ENCODE measurements around the gene EED.

DNA sequence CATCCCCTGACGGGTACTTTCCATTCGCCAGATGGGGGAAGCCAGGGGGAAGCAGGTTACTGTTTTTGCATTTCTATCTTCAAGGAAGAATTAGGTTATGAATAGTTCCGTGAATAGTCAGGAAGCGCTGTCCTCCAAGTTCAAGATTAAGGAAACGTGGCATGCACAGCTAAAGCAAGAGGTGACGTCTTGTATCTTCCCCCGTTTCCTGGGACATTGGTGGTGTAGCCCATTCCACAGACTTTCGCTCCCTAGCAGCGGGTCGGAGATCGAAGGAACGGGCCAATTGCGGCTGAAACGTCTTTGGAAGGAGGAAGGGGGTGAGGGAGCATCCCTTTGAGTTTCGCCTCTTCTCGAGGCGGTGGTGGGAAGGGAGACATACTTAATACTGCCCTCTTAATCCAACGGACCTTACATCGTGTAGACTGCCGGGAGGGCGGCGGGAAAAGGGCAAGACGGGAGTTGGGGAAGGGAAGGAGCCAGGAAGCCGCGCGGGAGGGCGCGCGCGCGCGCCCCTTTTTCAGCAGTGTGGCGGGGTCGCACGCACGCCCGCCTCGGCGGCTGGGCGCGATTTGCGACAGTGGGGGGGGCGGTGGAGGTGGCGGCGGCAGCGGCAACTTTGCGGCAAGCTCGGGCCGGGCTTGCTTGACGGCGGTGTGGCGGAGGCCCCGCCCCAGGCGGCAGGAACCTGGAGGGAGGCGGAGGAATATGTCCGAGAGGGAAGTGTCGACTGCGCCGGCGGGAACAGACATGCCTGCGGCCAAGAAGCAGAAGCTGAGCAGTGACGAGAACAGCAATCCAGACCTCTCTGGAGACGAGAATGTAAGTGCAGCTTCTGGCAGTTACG is at the start of gene EED:
- TF ChIP-seq, protein P1, sequence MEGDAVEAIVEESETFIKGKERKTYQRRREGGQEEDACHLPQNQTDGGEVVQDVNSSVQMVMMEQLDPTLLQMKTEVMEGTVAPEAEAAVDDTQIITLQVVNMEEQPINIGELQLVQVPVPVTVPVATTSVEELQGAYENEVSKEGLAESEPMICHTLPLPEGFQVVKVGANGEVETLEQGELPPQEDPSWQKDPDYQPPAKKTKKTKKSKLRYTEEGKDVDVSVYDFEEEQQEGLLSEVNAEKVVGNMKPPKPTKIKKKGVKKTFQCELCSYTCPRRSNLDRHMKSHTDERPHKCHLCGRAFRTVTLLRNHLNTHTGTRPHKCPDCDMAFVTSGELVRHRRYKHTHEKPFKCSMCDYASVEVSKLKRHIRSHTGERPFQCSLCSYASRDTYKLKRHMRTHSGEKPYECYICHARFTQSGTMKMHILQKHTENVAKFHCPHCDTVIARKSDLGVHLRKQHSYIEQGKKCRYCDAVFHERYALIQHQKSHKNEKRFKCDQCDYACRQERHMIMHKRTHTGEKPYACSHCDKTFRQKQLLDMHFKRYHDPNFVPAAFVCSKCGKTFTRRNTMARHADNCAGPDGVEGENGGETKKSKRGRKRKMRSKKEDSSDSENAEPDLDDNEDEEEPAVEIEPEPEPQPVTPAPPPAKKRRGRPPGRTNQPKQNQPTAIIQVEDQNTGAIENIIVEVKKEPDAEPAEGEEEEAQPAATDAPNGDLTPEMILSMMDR (IDR thresholded peaks at IDR 0.05), result peak in 1 of 6 experiments; percentile 9
- TF ChIP-seq POLR2A (IDR thresholded peaks at IDR 0.05), result peak; percentile 8 to 70

Data from thyroid gland (tissue), 4 donors.